GM21528 (cell line): ENCODE results near the gene KCNK5.

Experiments used
- ATAC-seq: cut with Tn5 transposase; IDR thresholded peaks from one replicate; pipeline ENCODE4 v1.9.1; 2021; ENCODE audit warnings: mild to moderate bottlenecking, moderate library complexity; ENCODE audit not compliant: unreplicated experiment, low FRiP score

The KCNK5 gene

GRCh38 chr6:39218868-39219567, 10.3 kb downstream of the KCNK5 start:
- no peak for ATAC-seq

GRCh38 chr6:39217177-39217864, 12.0 kb downstream of the KCNK5 start:
- ATAC-seq: no peak

- no peak for ATAC-seq
These were observed 13.6 kb downstream of the KCNK5 start for GRCh38 chr6:39215640-39216158.

- no peak for ATAC-seq
These were observed 14.2 kb downstream of the KCNK5 start for GRCh38 chr6:39214846-39215639.

- ATAC-seq: no peak
These were observed 15.0 kb downstream of the KCNK5 start for GRCh38 chr6:39214120-39214813.

- no peak for ATAC-seq
These were observed 15.9 kb downstream of the KCNK5 start for GRCh38 chr6:39213195-39213920.

GRCh38 chr6:39211183-39211582, 18.1 kb downstream of the KCNK5 start:
- no peak for ATAC-seq

GRCh38 chr6:39210450-39210849, 18.8 kb downstream of the KCNK5 start:
- ATAC-seq: no peak

- ATAC-seq: no peak
These were observed 19.4 kb downstream of the KCNK5 start for GRCh38 chr6:39209911-39210310.

- ATAC-seq: no peak
These were observed 19.9 kb downstream of the KCNK5 start for GRCh38 chr6:39209360-39209811.

- ATAC-seq: no peak
These were observed 21.0 kb downstream of the KCNK5 start for GRCh38 chr6:39208223-39208739.

GRCh38 chr6:39207416-39208222, 21.7 kb downstream of the KCNK5 start:
- no peak for ATAC-seq

GRCh38 chr6:39206250-39206721, 23.0 kb downstream of the KCNK5 start:
- no peak for ATAC-seq

GRCh38 chr6:39204646-39205244, 24.5 kb downstream of the KCNK5 start:
- ATAC-seq: no peak

- ATAC-seq: no peak
These were observed 25.1 kb downstream of the KCNK5 start for GRCh38 chr6:39204160-39204495.

- no peak for ATAC-seq
These were observed 25.7 kb downstream of the KCNK5 start for GRCh38 chr6:39203436-39204159.

GRCh38 chr6:39202166-39202565, 27.1 kb downstream of the KCNK5 start:
- ATAC-seq: no peak
